Transverse colon (tissue), 1 donor: Measurements from ENCODE around the gene MEMO1.

Experiments
- EP300 ChIP-seq: sonication (generic); formaldehyde crosslinking; IDR thresholded peaks from one replicate; pipeline ENCODE4 v1.6.1; 2017; ENCODE audit warnings: antibody characterized with exemption, low read depth
- POLR2A ChIP-seq: fragments of 450-650 bp; IDR thresholded peaks from one replicate; pipeline ENCODE4 v1.6.1; 2016; ENCODE audit warnings: antibody characterized with exemption, mild to moderate bottlenecking, moderate library complexity

- no peak for TF ChIP-seq POLR2A
- TF ChIP-seq EP300: no peak
Measured at GRCh38 chr2:31886700-31887099, 124.1 kb downstream of the MEMO1 start.
